NT2/D1 (cell line): ENCODE measurements around the gene FAM107B.
"Not testable (repeated sequence)": the region's sequence is repeated elsewhere in the genome, so short reads cannot be mapped to it uniquely, and the experiment has no call there.

Experiments used
- DNase-seq: peaks from one replicate; pipeline ENCODE4 v3.0.0-alpha.2; 2011; ENCODE audit warnings: low read depth, low spot score
- H3K27me3 ChIP-seq: 2 replicates; pipeline ENCODE4 v1.6.0; 2011; ENCODE audit warnings: mild to moderate bottlenecking; ENCODE audit not compliant: insufficient read length, insufficient read depth
- H3K36me3 ChIP-seq: 2 replicates; pipeline ENCODE4 v1.6.1; 2011; ENCODE audit warnings: mild to moderate bottlenecking, low read length, mixed read lengths; ENCODE audit not compliant: insufficient read depth, insufficient read length
- H3K4me1 ChIP-seq: 2 replicates; pipeline ENCODE4 v1.5.1; 2011; ENCODE audit not compliant: insufficient read depth, insufficient read length
- H3K4me3 ChIP-seq: 2 replicates; pipeline ENCODE4 v1.5.1; 2011; ENCODE audit warnings: low read depth; ENCODE audit not compliant: insufficient read length
- H3K9ac ChIP-seq: 2 replicates; pipeline ENCODE4 v1.6.0; 2011; ENCODE audit warnings: low read depth; ENCODE audit not compliant: insufficient read length
- H3K9me3 ChIP-seq: 2 replicates; pipeline ENCODE4 v1.5.1; 2011; ENCODE audit warnings: mild to moderate bottlenecking, low read length; ENCODE audit not compliant: insufficient read depth
- SUZ12 ChIP-seq: IDR thresholded peaks from 2 replicates; pipeline ENCODE4 v1.6.1; 2011; ENCODE audit not compliant: insufficient read length, insufficient read depth; ENCODE audit errors: extremely low read depth
- YY1 ChIP-seq: IDR thresholded peaks from 2 replicates; pipeline ENCODE4 v1.6.1; 2011; ENCODE audit not compliant: insufficient read length, insufficient read depth
- ZNF274 ChIP-seq: IDR thresholded peaks from 2 replicates; pipeline ENCODE4 v1.6.1; 2011; ENCODE audit warnings: mild to moderate bottlenecking, low read depth, low read length

FAM107B gene

GRCh38 chr10:14659626-14660196 lies 115.0 kb downstream of the FAM107B start:
- no peaks in the 10 kb centered on the region for H3K27me3 ChIP-seq
- H3K4me1 ChIP-seq: peaks cover 4% of the 10 kb centered on the region
- DNase-seq: no peak
- H3K9ac ChIP-seq: no peak overlapping the region
- no peak for TF ChIP-seq SUZ12
- TF ChIP-seq ZNF274: no peak
- no peak for TF ChIP-seq YY1
- H3K36me3 ChIP-seq: no peaks in the 10 kb centered on the region
- H3K9me3 ChIP-seq: 0 out of 2 replicates have a peak, but pooled peaks cover 5% of the 10 kb centered on the region
- H3K4me3 ChIP-seq: no peak overlapping the region

- not testable (repeated sequence) for H3K4me3 ChIP-seq, H3K27me3 ChIP-seq, DNase-seq, H3K9ac ChIP-seq, H3K9me3 ChIP-seq, H3K4me1 ChIP-seq, H3K36me3 ChIP-seq
Observed at GRCh38 chr10:14659137-14659536, 115.6 kb downstream of the FAM107B start.

- H3K4me1 ChIP-seq: peaks cover 4% of the 10 kb centered on the region
- DNase-seq: no peak
Observed at GRCh38 chr10:14658331-14659127, 116.2 kb downstream of the FAM107B start.

GRCh38 chr10:14656052-14656730 lies 118.5 kb downstream of the FAM107B start:
- Histone ChIP-seq H3K27me3 (no peaks in the 10 kb centered on the region), H3K4me3 (no peak overlapping the region), H3K4me1 (peaks cover 4% of the 10 kb centered on the region), H3K9ac (no peak overlapping the region), H3K9me3 (0 out of 2 replicates have a peak, but pooled peaks cover 5% of the 10 kb centered on the region), H3K36me3 (no peaks in the 10 kb centered on the region)
- DNase-seq: no peak
- TF ChIP-seq SUZ12: no peak
- TF ChIP-seq ZNF274: no peak
- no peak for TF ChIP-seq YY1

More at GRCh38 chr10:14658331-14659127, 116.2 kb downstream of the FAM107B start:
- Histone ChIP-seq H3K27me3 (no peaks in the 10 kb centered on the region), H3K4me3 (no peak overlapping the region), H3K9me3 (0 out of 2 replicates have a peak, but pooled peaks cover 5% of the 10 kb centered on the region), H3K9ac (no peak overlapping the region), H3K36me3 (no peaks in the 10 kb centered on the region)
- TF ChIP-seq YY1: no peak
- TF ChIP-seq SUZ12: no peak
- no peak for TF ChIP-seq ZNF274

- Histone ChIP-seq H3K4me1 (peaks cover 4% of the 10 kb centered on the region), H3K9me3 (0 out of 2 replicates have a peak, but pooled peaks cover 5% of the 10 kb centered on the region), H3K27me3 (no peaks in the 10 kb centered on the region), H3K4me3 (no peak overlapping the region), H3K9ac (no peak overlapping the region), H3K36me3 (no peaks in the 10 kb centered on the region)
- TF ChIP-seq ZNF274 (no peak), YY1 (no peak), SUZ12 (no peak)
- no peak for DNase-seq
Observed at GRCh38 chr10:14654821-14655382, 119.8 kb downstream of the FAM107B start.

- no peak overlapping the region for H3K9ac ChIP-seq
- no peak for DNase-seq
- H3K4me3 ChIP-seq: no peak overlapping the region
- no peaks in the 10 kb centered on the region for H3K27me3 ChIP-seq
- H3K36me3 ChIP-seq: no peaks in the 10 kb centered on the region
- no peak for TF ChIP-seq YY1
- TF ChIP-seq ZNF274: no peak
- TF ChIP-seq SUZ12: no peak
- H3K9me3 ChIP-seq: 0 out of 2 replicates have a peak, but pooled peaks cover 1% of the 10 kb centered on the region
- peaks cover 4% of the 10 kb centered on the region for H3K4me1 ChIP-seq
Observed at GRCh38 chr10:14653271-14654161, 121.2 kb downstream of the FAM107B start.

- H3K9ac ChIP-seq: no peak overlapping the region
- H3K27me3 ChIP-seq: no peaks in the 10 kb centered on the region
- no peaks in the 10 kb centered on the region for H3K9me3 ChIP-seq
- H3K36me3 ChIP-seq: no peaks in the 10 kb centered on the region
- TF ChIP-seq ZNF274: no peak
- no peak for TF ChIP-seq YY1
- no peak for TF ChIP-seq SUZ12
- H3K4me1 ChIP-seq: peaks cover 4% of the 10 kb centered on the region
- DNase-seq: no peak
- H3K4me3 ChIP-seq: no peak overlapping the region
Observed at GRCh38 chr10:14652816-14653215, 121.9 kb downstream of the FAM107B start.
